Thyroid gland (tissue), 4 donors: ENCODE results near the gene PUDP.

ENCODE experiments used
- POLR2A ChIP-seq, 2 donors: fragments of 450-650 bp; IDR thresholded peaks; one replicate each; pipeline ENCODE4 v1.6.1; 2017; ENCODE audit warnings: antibody characterized with exemption in 2 of 2, mild to moderate bottlenecking in 2 of 2, moderate library complexity in 1 of 2
- TF ChIP-seq, protein P1 (sequence below), 6 experiments: fragments of 200-600 bp in 3 of 6; fragments of 450-650 bp in 3 of 6; sonication (generic) in 3 of 6; IDR thresholded peaks; one replicate each; pipeline ENCODE4 v1.5.1; 2016 to 2019; ENCODE audit warnings: antibody characterized with exemption in 6 of 6, mild to moderate bottlenecking in 2 of 6, inconsistent platforms in 1 of 6, moderate library complexity in 1 of 6

DNA sequence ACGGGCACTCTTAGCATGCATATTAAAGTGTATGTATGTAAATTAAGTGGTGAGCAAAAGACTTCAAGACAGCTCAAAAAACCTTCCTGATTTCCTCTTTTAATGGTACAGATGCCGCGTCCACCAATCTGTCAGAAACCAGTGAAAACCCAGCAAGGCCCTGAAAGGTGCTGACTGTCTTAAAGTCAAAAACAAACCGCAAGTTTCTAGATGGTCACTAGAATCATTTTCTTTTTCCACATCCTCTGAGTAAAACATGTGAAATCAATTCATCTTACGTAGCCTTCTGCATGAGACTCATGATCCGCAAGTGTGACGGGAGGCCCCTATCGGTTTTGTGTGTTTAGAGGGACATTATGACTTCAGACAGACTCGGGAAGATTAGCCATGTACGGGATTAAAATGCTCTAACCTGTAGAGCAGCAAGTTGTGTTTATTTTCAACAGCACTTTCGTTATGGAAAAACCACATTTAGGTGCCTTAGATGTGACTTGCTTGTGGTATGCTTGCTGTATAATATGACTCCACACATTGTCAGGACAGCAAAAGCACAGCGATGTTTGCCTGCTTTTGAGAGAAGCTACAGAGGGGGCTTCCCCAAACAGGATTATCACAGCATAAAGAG lies 88.6 kb downstream of the PUDP start:
- TF ChIP-seq, protein P1, sequence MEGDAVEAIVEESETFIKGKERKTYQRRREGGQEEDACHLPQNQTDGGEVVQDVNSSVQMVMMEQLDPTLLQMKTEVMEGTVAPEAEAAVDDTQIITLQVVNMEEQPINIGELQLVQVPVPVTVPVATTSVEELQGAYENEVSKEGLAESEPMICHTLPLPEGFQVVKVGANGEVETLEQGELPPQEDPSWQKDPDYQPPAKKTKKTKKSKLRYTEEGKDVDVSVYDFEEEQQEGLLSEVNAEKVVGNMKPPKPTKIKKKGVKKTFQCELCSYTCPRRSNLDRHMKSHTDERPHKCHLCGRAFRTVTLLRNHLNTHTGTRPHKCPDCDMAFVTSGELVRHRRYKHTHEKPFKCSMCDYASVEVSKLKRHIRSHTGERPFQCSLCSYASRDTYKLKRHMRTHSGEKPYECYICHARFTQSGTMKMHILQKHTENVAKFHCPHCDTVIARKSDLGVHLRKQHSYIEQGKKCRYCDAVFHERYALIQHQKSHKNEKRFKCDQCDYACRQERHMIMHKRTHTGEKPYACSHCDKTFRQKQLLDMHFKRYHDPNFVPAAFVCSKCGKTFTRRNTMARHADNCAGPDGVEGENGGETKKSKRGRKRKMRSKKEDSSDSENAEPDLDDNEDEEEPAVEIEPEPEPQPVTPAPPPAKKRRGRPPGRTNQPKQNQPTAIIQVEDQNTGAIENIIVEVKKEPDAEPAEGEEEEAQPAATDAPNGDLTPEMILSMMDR (IDR thresholded peaks at IDR 0.05) = no peak
- TF ChIP-seq POLR2A (IDR thresholded peaks at IDR 0.05) = no peak
